HEK293 (cell line): ENCODE data around the gene KLC1.

Experiments
- CTCF ChIA-PET: fragments of 350-600 bp; formaldehyde crosslinking; extraction: SDS; loops from one replicate; lab custom pipeline; 2021; ENCODE audit warnings: antibody characterized with exemption; lab: Yijun Ruan, JAX
- POLR2A ChIA-PET: fragments of 300-600 bp; formaldehyde crosslinking; extraction: SDS; loops from one replicate; lab custom pipeline; 2020; ENCODE audit warnings: antibody characterized with exemption, inconsistent platforms; lab: Yijun Ruan, JAX
- H3K27ac ChIP-seq: fragments of 200-500 bp; sonication (Bioruptor generic); 2 replicates; pipeline ENCODE4 v1.5.1; 2014; ENCODE audit warnings: low read depth, low read length, control low read depth, inconsistent platforms; ENCODE audit errors: extremely low read depth
- H3K36me3 ChIP-seq, 2 experiments: fragments of 200-500 bp in 1 of 2; sonication (Bioruptor generic) in 1 of 2; 1 replicate in 1 of 2; 2 replicates in 1 of 2; pipeline ENCODE4 v1.5.1; 2014 to 2017; ENCODE audit warnings: inconsistent platforms in 2 of 2, low read length in 2 of 2; ENCODE audit not compliant: control insufficient read depth in 2 of 2, insufficient read depth in 1 of 2
- H3K4me1 ChIP-seq: fragments of 200-500 bp; sonication (Bioruptor generic); 2 replicates; pipeline ENCODE4 v1.5.1; 2014; ENCODE audit warnings: mild to moderate bottlenecking, low read length, inconsistent platforms; ENCODE audit not compliant: control insufficient read depth, insufficient read depth
- H3K4me3 ChIP-seq: 2 replicates; pipeline ENCODE4 v1.5.1; 2011; ENCODE audit warnings: low read depth, mild to moderate bottlenecking, control low read depth, low read length, moderate library complexity
- H3K9me3 ChIP-seq: fragments of 200-500 bp; sonication (Bioruptor generic); 2 replicates; pipeline ENCODE4 v1.5.1; 2014; ENCODE audit warnings: low read depth, low read length, inconsistent platforms; ENCODE audit not compliant: control insufficient read depth, insufficient read depth
- GLIS2 ChIP-seq: fragments of 450-650 bp; formaldehyde crosslinking; IDR thresholded peaks from 2 replicates; pipeline ENCODE4 v1.5.1; 2016; ENCODE audit warnings: missing biosample characterization, missing genetic modification characterization
- PRDM1 ChIP-seq: fragments of 450-650 bp; formaldehyde crosslinking; IDR thresholded peaks from 2 replicates; pipeline ENCODE4; 2016; ENCODE audit warnings: missing biosample characterization, missing genetic modification characterization
- ZBTB44 ChIP-seq: fragments of 450-650 bp; IDR thresholded peaks from 2 replicates; pipeline ENCODE4 v1.5.1; 2018; ENCODE audit warnings: missing biosample characterization, mild to moderate bottlenecking, missing genetic modification characterization
- ZFP37 ChIP-seq: fragments of 450-650 bp; formaldehyde crosslinking; IDR thresholded peaks from 2 replicates; pipeline ENCODE4 v1.5.1; 2016; ENCODE audit warnings: missing biosample characterization, missing genetic modification characterization
- ZNF174 ChIP-seq: fragments of 450-650 bp; formaldehyde crosslinking; IDR thresholded peaks from 2 replicates; pipeline ENCODE4 v1.5.0; 2017; ENCODE audit warnings: missing biosample characterization, mild to moderate bottlenecking, missing genetic modification characterization
- ZNF280D ChIP-seq: fragments of 450-650 bp; formaldehyde crosslinking; IDR thresholded peaks from 2 replicates; pipeline ENCODE4 v1.5.1; 2016; ENCODE audit warnings: missing biosample characterization, missing genetic modification characterization
- ZNF354C ChIP-seq: fragments of 450-650 bp; formaldehyde crosslinking; IDR thresholded peaks from 2 replicates; pipeline ENCODE4 v1.5.1; 2016; ENCODE audit warnings: missing biosample characterization, missing genetic modification characterization, low read depth, borderline replicate concordance
- ZNF426 ChIP-seq: fragments of 450-650 bp; formaldehyde crosslinking; IDR thresholded peaks from 2 replicates; pipeline ENCODE4 v1.5.1; 2017; ENCODE audit warnings: missing biosample characterization, missing genetic modification characterization, mild to moderate bottlenecking, inconsistent platforms, moderate library complexity
- ZNF449 ChIP-seq: fragments of 450-650 bp; formaldehyde crosslinking; IDR thresholded peaks from 2 replicates; pipeline ENCODE4 v1.5.1; 2017; ENCODE audit warnings: missing biosample characterization, mild to moderate bottlenecking, missing genetic modification characterization, moderate library complexity
- ZNF48 ChIP-seq: fragments of 450-650 bp; formaldehyde crosslinking; IDR thresholded peaks from 2 replicates; pipeline ENCODE4 v1.5.1; 2016; ENCODE audit warnings: missing biosample characterization, missing genetic modification characterization
- ZNF510 ChIP-seq: fragments of 450-650 bp; formaldehyde crosslinking; IDR thresholded peaks from 2 replicates; pipeline ENCODE4 v1.5.1; 2018; ENCODE audit warnings: mild to moderate bottlenecking, missing genetic modification characterization, missing biosample characterization; ENCODE audit not compliant: insufficient replicate concordance
- ZNF585B ChIP-seq: fragments of 450-650 bp; formaldehyde crosslinking; IDR thresholded peaks from 2 replicates; pipeline ENCODE4 v1.5.1; 2016; ENCODE audit warnings: missing biosample characterization, missing genetic modification characterization
- ZNF664 ChIP-seq: fragments of 450-650 bp; formaldehyde crosslinking; IDR thresholded peaks from 2 replicates; pipeline ENCODE4 v1.5.1; 2016; ENCODE audit warnings: missing biosample characterization, missing genetic modification characterization
- ZXDB ChIP-seq: fragments of 450-650 bp; formaldehyde crosslinking; IDR thresholded peaks from 2 replicates; pipeline ENCODE4 v1.5.1; 2016; ENCODE audit warnings: missing biosample characterization, missing genetic modification characterization
- TF ChIP-seq, protein P1 (sequence below): fragments of 450-650 bp; formaldehyde crosslinking; IDR thresholded peaks from 2 replicates; pipeline ENCODE4 v1.5.1; 2016; ENCODE audit warnings: missing biosample characterization, missing genetic modification characterization

The KLC1 gene

DNA sequence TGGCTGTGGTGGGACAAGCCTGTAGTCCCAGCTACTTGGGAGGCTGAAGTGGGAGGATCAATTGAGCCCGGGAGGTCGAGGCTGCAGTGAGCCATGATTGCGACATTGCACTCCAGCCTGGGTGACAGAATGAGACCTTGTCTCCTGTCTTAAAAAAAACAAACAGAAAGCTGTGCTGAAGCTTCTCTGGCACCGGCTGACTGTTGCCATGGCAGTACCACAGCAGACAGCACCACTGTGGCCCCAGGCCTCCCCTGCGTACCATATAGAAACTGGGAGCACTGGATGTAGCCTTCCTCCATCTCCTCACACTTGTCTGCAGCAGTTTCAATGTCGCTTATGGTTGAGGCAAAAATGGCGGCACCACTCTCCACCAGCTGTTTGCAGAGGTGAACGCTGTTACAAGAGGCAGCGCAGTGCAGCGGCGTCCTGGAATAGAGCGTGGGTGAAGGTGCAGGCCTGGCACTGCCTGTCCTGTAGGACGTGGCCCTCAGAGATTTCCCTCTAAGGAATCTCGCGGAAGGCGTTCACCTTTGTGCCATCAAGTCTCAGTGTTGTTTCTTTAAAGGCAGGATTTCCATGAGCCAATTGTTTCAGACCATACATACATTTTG, 108.5 kb downstream of the KLC1 start:
- H3K36me3 ChIP-seq = peaks cover 0 to 96% of the 10 kb centered on the region in 2 experiments; a peak in 2 of 3 replicates
- H3K4me1 ChIP-seq = no peaks in the 10 kb centered on the region
- ChIA-PET CTCF (interaction anchor here (0.6 kb wide), 1 partner anchor 14 kb away, joined by 4 read pairs; no protein-coding TSS in a partner anchor), POLR2A (interaction anchor here (2.5 kb wide), 1 partner anchor 22 kb away, joined by 6 read pairs; the partner anchor contains the start of genes XRCC3 and ZFYVE21)
- H3K27ac ChIP-seq = no peak overlapping the region
- H3K9me3 ChIP-seq = no peaks in the 10 kb centered on the region
- TF ChIP-seq ZNF48 (tag by site-specific recombination) (no peak), GLIS2 (tag by site-specific recombination) (0 out of 2 replicates have a peak, but pooled peaks have one; percentile 12)
- no peak overlapping the region for H3K4me3 ChIP-seq

DNA sequence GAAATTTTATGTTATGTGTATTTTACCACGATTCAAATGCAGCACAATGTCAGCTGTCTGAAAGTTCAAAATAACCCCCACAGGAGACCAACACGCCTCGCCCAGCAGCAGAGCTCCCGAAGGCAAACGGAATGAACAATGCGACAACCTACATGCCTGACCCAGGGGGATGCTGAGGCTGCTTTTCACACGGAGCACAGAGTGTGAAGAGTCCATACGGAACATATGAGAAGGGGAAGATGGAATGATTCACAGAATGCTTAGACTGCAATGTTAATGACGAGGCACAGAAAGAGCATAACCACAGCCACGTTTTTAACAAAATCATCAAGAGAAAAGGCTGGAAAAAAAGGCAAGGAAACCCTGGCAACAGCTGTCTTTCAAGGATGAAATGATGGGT, 109.2 kb downstream of the KLC1 start:
- no peak overlapping the region for H3K4me3 ChIP-seq
- POLR2A ChIA-PET = no interaction called here
- TF ChIP-seq ZXDB = no peak
- TF ChIP-seq ZFP37 (tag by site-specific recombination) = no peak
- no peak for TF ChIP-seq ZNF280D (tag by site-specific recombination)
- no peak for TF ChIP-seq ZNF174
- no peak for TF ChIP-seq ZNF354C
- no peak for TF ChIP-seq ZNF664 (tag by site-specific recombination)
- TF ChIP-seq PRDM1 (tag by site-specific recombination) = no peak
- TF ChIP-seq ZBTB44 = no peak
- TF ChIP-seq, protein P1, sequence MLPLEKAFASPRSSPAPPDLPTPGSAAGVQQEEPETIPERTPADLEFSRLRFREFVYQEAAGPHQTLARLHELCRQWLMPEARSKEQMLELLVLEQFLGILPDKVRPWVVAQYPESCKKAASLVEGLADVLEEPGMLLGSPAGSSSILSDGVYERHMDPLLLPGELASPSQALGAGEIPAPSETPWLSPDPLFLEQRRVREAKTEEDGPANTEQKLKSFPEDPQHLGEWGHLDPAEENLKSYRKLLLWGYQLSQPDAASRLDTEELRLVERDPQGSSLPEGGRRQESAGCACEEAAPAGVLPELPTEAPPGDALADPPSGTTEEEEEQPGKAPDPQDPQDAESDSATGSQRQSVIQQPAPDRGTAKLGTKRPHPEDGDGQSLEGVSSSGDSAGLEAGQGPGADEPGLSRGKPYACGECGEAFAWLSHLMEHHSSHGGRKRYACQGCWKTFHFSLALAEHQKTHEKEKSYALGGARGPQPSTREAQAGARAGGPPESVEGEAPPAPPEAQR = no peak
- TF ChIP-seq ZNF510 (tag by site-specific recombination) = no peak
- no peak for TF ChIP-seq ZNF449 (tag by site-specific recombination)
- no peak for TF ChIP-seq ZNF585B (tag by site-specific recombination)
- TF ChIP-seq ZNF426 (tag by site-specific recombination) = no peak
- H3K9me3 ChIP-seq = no peaks in the 10 kb centered on the region
- H3K27ac ChIP-seq = no peak overlapping the region
- peaks cover 0 to 94% of the 10 kb centered on the region in 2 experiments; a peak in 2 of 3 replicates for H3K36me3 ChIP-seq
- H3K4me1 ChIP-seq = no peaks in the 10 kb centered on the region
- CTCF ChIA-PET = no interaction called here
